GM18907 (cell line): Measurements from ENCODE around the gene FREM1.

Experiments
- ATAC-seq: cut with Tn5 transposase; IDR thresholded peaks from one replicate; pipeline ENCODE4 v1.9.1; 2021; ENCODE audit warnings: mild to moderate bottlenecking, moderate library complexity; ENCODE audit not compliant: unreplicated experiment

FREM1 gene

DNA sequence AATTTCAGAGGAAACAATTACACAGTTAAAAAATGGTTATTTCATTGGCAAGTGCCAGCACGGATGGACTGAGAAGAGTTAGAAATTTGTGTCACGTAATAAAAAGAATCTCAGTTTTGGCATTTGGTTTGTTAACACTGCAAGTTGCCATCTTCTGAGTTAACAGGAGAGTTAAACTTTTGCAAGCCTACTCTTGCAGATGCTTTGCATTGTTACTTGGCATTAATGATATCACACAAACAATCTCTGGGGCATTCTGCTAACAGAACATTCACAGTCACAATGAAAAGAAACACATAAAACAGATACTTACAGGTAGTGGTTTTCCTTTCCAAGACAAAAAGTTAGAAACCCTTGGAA lies 647 bp downstream of the FREM1 start:
- no peak for ATAC-seq

- no peak for ATAC-seq
Observed at GRCh38 chr9:14909181-14909580, 1.0 kb downstream of the FREM1 start.

DNA sequence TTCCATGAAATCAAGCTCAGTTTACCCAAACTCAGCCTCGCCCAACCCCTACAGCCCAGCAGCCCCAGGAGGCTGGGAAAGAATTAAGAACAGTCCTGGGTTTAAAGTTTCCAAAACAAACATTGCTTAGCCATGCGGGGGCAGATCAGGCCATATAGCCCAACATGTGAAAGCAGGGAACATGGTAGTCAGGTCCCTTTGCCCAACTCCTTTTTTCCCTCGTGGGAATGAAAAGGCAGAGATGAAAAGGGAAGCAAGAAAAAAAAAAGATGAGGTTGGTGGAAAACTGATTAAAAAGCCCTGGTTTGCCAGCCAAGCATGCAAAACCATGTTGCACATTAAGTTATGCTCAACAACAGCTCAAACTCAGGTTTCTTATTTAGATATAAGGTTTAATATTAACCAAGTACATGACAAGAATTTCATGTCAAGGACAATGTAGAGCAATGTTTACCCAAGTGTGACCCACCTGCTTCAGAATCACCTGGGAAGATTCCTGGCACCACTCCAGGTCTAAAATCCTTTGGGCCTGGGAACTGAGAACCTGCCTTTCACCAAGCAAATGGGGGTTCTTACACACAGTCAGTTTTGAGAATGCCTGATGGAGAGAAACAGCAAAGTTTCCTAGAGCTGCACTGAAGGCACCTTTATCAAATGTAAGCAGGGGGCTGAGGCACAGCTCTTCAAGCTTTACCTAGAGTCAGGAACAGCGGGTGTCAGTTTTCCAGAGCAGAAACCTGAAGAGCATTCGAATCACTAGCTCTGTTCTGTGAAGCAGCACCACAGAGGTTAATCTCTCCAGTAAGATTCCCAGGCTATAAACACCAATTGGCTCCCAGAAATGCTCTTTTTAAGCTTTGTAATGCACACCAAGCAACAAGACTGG lies 1.7 kb downstream of the FREM1 start:
- peak; percentile 74 for ATAC-seq

GRCh38 chr9:14907696-14908095 lies 2.5 kb downstream of the FREM1 start:
- ATAC-seq = no peak

DNA sequence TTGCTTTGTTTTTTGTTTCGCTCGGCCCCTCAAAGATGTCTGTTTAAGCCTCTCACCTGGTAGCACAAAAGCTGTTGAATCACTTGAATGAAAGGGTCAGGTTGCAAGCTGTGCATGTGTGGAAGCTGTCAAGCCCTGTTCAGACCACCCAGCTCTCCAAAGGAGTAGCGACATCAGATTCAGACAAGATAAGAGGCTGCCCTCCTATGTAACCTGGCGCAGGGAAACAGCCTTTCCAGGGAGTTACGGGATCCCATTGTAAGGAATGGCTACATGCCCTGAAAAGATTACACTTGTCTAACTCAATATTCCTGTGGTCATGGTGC lies 2.9 kb downstream of the FREM1 start:
- ATAC-seq = no peak

DNA sequence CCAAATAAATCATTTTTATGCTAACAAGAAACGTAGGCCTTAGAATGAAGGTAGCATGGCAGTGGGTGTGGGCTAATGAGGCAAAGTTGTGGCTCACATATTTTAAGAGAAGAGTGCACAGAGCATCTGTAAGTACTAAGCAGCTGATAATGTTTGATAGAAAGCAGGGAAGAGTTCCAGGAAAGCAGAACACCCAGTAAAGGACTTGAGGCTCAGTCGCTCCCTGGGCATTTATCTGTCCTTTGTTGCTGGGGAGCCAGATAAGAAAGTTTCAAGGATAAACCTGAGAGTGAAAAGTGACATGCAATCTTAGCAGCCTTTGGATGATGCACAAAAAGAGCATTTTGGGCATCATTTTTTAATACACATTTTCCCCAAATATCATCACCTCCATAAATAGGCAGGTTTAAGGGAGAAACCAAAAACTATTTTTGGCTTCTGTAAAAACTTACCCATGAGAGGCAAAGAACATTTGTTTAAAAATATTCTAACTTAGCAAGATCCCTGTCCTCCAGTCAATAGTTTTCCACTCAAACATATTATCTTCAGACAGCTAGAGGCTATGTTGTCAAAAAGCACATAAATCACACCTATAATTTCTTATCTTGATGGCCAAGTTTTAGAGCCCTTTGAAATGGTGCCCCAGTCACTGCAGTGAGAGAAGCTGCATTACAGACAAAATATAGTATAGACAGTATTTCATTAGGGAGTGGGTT lies 3.4 kb downstream of the FREM1 start:
- no peak for ATAC-seq

DNA sequence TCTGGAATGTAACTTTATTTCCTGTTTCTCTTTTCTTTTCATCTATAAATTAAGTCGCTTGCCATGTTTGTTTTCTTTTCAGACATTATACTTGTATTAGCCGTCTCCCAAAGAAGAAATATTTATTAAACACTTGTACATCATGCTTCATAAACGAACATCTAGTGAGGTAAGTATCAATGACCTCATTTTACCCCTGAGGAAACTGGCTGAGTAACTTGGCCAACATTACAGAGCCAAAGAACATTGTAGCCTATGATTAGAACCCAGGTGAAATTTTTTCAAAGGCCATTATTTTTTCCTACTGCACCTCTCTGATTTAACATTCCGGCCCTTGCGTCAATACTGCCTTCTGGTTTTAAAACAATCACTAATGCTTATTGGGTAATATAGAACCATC lies 4.2 kb downstream of the FREM1 start:
- ATAC-seq = no peak

DNA sequence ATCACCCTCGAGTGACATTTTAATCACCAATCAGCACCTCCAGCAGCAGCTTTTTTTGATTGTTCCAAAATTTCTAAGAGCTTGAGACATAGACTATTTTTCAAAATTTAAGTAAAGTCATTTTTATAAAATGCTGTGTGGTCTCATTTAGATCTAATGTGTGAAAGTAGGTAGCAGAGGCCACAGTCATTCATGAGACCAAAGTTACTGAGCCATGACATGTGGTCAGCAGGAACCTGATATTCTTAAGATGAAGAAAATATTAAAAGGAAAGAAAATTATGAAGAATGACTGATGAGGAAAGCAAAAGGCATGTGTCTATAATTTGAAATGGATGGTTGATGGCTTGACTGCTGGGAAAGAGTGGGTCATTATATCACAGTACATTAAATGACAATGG lies 7.2 kb downstream of the FREM1 start:
- no peak for ATAC-seq

DNA sequence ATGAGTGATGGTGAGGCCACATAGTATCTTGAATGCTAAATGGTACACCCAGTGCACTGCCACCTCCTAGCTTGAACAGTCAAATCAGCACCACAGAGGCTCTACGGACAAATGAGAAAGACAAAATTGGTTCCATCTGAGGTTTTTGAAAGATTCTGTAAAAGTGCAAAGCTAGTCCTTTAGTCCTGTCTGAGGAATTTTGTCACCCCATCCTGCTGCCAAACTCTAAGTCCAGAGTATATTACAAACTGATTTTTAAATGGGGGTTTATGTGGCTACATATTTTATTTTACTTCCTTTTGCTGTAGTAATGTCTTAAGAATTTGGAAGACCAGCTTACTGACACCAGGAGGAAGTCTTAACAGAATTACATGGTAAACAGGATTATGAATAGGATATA lies 7.7 kb downstream of the FREM1 start:
- ATAC-seq = no peak

DNA sequence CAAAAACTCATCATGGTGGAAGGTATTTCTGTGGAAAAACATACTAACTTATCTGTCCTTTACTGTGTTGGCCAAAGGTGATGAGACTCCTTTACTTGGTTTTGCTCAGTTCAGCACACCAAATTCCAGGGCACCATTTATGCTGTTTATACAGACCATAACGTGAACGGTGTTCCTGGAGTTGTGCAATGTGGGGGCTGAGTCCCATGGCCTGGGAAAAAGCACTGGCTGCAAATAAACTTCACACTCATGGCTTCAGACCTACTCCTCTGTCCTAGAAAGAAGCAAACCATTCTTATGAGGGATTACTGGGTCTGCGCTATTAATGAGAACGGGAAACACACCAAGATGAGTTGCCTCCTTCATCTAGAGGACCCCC lies 10.4 kb downstream of the FREM1 start:
- no peak for ATAC-seq

DNA sequence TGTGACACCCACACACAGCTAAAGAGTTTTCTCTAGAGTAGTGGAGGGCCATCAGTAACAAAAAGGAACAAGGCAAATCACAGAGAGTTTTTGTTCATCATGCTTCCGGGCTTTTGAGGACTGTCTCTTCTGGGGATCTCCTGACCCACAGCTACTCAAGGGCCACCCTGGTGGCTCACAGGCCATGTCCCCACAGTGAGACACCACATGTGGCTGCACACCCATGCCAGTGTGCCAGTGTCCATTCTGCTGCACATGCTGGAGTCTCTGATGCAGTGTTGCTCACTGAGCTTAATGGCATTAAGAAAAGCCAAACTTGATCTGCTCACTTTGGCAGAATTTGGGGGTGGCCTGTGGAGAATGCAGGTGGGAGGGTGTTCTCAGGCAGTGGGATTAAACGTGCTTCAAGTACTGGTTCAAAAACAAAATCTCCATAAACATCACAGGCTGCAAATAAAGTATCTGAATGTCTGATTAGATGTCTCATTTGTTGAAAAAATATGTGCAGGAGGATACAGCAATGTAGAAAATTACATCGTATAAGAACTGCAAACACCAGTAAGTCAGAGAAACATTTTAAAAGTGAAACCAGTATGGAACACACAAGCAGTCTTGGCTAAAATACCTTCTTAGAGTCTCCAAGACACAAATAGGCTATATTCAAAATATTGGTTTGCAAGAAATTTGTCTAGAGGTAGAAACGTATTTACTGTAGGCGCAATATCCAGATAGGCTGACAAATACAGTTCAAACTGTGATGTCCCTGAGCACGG lies 11.0 kb downstream of the FREM1 start:
- ATAC-seq = no peak

GRCh38 chr9:14895806-14896205 lies 14.4 kb downstream of the FREM1 start:
- no peak for ATAC-seq

DNA sequence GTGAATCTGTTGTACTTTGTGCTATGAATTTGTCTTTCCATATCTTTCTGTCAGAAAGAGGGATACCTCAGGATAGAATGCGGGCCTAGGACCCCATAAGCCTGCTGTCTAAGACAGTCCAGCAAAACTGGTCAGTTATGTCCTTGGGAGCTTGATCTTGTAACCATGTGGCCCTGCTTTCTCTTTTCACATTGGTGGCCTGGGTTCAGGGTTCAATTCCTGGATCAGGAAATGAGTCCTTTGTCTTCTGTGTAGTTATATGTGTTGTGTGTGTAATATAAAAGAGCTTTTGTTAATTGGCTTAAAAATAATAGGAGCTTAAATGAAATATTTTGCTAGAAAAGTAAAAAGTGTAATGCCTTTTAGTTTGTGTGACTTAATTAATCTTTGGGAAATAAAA lies 16.9 kb downstream of the FREM1 start:
- no peak for ATAC-seq

DNA sequence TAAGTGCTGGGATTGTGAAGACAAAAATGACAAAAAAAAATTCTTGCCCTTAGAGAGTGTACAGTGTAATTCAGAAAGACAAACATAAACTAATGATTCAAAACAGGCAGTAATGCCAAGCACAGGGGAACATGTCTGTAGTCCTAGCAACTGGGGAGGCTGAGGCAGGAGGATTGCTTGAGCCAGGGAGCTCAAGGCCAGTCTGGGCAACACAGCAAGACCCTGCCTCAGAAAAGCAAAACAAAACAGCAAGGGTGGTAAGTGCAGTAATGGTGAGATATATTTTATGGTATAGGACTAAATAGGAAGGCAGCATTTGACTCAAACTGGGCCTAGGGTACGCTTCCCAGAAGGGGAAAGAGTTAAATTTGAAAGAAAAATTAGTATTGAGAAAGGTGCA lies 18.9 kb downstream of the FREM1 start:
- ATAC-seq = no peak

DNA sequence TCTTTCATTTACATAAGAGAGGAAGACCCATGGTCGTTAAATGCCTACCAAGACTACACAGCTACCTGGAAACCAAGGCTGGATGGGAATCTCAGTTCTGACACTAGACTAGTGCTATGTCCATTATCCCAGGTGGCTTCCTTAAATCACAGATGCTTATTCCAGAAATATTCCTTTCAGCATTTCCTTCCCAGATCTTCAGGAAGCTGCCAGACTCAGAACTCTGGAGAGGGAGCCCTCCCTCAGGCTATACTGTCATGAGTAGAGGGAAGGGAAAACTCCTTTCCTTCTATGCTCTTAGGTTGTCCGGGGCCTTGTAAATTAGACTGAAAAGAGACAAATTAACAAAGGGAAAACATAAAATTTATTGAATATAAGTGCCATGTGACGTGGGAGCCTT lies 20.8 kb downstream of the FREM1 start:
- ATAC-seq = no peak

GRCh38 chr9:14888875-14889274 lies 21.4 kb downstream of the FREM1 start:
- ATAC-seq = no peak

DNA sequence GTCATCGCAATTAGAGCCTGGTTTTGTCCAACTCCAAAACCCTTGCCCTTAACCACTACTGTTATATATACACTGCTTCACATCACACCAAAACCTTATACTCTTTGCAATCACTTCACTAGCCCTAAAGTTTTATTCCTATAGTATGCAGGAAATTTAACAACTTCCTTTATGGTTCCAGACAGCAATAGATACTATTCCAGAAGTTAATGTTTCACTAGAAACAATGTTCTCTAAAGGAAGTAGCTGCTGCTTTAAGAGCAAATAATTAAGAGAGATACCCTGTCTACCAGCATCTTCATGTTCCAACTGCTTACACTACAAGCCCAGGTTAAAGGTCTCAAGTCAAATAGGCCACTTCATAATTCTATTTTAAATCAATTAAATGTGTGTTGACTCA lies 22.0 kb downstream of the FREM1 start:
- ATAC-seq = no peak

DNA sequence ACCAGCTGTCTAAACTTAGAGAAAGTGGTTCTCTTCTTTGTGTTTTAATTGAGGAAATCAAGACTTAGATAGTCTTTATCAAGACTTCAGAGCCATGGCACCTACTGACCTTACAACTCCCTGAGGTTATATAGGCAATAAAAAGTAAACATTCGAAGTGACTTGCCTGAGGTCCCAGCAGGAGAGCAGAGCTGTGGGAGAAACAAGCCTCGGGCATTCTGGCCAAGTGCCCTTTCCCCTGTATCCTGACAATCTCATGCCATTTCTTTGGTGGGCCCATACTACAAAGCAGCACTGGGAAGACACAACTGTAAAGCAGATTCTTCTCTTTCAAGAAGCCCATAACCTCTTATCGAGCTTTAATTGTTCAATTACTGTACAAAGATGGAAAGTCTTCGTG lies 23.1 kb downstream of the FREM1 start:
- no peak for ATAC-seq

GRCh38 chr9:14883310-14883944 lies 26.8 kb downstream of the FREM1 start:
- no peak for ATAC-seq

GRCh38 chr9:14882090-14882489 lies 28.1 kb downstream of the FREM1 start:
- no peak for ATAC-seq

DNA sequence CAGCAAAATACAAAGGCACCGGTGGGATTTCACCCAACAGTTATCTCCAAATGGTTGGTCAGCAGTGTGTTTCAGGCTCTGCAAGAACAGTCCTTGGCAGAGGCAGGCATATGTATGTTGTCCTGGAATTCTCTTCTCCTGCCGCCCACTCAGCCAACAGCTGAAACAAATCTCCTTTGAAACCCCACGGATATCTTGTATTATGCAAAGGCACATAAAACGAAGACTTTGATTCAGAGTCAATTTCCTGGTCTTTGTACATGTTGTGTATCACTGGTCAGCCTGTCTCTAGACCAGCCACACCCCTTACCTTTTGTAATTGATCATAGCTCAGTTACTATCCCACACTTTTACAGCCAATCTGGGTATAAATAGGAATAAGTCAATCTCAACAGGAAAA lies 29.2 kb downstream of the FREM1 start:
- ATAC-seq = no peak
